ENCODE results near the gene SHC2. TPM values are rescaled to one million over a fixed set of nuclear protein-coding genes. Genes with fewer than 3 reads are reported as not detected.

Gene SHC2
- total RNA-seq, 2 experiments from 2014 or later: 0.36 to 0.42 TPM

DNA sequence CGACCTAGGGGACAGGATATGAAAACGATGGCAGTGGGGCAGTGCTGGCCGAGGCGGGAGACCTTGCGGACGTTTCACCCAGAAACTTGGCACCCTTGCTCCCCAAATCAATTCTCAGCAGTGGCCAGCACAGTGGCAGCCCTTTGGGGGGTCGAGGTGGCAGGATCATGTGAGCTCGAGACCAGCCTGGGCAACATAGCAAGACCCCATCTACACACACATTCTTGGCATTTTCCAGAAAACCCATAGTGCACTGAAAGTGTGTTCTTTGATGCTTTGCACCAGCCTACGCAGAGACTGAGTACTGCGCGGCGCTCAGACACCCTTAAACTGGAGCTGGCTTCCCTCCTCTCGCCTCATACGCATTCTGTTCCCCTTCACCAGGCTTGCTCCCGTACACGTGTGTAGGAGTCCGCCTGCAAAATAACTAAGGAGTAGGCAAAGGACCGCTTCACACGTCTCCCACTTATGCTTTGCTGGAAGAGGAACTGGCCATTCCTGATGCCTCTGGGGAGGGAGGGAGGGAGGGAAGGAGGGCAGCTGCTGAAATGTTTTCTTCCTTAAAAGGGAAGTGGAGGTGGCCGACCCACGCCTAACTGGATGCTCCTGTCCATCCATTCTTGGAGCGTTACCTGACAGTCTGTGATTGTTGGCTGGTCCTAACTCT lies 92.7 kb downstream of the SHC2 start:
- Histone ChIP-seq H3K4me3 (ENCODE audit: low read length) (no peak overlapping the region), H3K27ac (ENCODE audit: low read depth in 1 of 2, low read length in 2 of 2) (no peak overlapping the region), H3K9me3 (ENCODE audit: control insufficient read depth in 1 of 2, insufficient read depth in 1 of 2, low read length in 2 of 2) (peaks cover 0 to 6% of the 10 kb centered on the region in 2 experiments), H3K4me1 (ENCODE audit: insufficient read depth, low read length) (no peaks in the 10 kb centered on the region), H3K27me3 (ENCODE audit: control insufficient read depth in 1 of 2, insufficient read depth in 2 of 2, low read length in 2 of 2) (peaks cover 5 to 15% of the 10 kb centered on the region in 2 experiments), H3K36me3 (ENCODE audit: insufficient read depth, low read length) (no peaks in the 10 kb centered on the region)
- Mint-ChIP-seq H3K4me3 (no peak overlapping the region), H3K4me1 (ENCODE audit: low read depth) (no peaks in the 10 kb centered on the region), H3K9me3 (no peaks in the 10 kb centered on the region), H3K36me3 (ENCODE audit: low read depth) (no peaks in the 10 kb centered on the region), H3K27me3 (peaks cover 57% of the 10 kb centered on the region), H3K27ac (no peak overlapping the region)
- CTCF ChIA-PET: no interaction called here
- POLR2A ChIA-PET: no interaction called here
- TF ChIP-seq, protein P1, sequence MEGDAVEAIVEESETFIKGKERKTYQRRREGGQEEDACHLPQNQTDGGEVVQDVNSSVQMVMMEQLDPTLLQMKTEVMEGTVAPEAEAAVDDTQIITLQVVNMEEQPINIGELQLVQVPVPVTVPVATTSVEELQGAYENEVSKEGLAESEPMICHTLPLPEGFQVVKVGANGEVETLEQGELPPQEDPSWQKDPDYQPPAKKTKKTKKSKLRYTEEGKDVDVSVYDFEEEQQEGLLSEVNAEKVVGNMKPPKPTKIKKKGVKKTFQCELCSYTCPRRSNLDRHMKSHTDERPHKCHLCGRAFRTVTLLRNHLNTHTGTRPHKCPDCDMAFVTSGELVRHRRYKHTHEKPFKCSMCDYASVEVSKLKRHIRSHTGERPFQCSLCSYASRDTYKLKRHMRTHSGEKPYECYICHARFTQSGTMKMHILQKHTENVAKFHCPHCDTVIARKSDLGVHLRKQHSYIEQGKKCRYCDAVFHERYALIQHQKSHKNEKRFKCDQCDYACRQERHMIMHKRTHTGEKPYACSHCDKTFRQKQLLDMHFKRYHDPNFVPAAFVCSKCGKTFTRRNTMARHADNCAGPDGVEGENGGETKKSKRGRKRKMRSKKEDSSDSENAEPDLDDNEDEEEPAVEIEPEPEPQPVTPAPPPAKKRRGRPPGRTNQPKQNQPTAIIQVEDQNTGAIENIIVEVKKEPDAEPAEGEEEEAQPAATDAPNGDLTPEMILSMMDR (IDR thresholded peaks at IDR 0.05): no peak
- DNase-seq: no peak
- intact Hi-C loops (cut with DNase I, micrococcal nuclease): no loop called here
- ATAC-seq (ENCODE audit: poor library complexity): no peak

DNA sequence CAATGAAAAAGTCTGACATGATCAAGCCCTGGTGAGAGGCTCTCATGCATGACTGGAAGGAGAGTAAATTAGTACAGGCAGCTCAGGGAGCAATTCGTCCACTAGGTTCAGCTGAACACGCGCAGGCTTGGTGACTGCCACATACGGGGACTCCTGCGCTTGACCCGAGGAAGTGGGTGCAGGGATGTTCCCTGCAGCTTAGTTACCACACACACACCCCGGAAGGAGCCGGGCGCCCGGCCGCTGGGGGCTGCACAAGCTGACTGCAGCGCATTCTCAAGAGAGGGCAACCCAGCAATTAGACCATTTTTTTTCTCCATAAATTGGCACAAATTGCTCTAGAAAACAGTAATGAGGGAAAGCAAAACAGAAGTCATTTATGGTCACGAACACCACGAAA lies 93.3 kb downstream of the SHC2 start:
- Histone ChIP-seq H3K4me1 (ENCODE audit: insufficient read depth, low read length) (no peaks in the 10 kb centered on the region), H3K27ac (ENCODE audit: low read depth in 1 of 2, low read length in 2 of 2) (no peak overlapping the region), H3K36me3 (ENCODE audit: insufficient read depth, low read length) (no peaks in the 10 kb centered on the region), H3K27me3 (ENCODE audit: control insufficient read depth in 1 of 2, insufficient read depth in 2 of 2, low read length in 2 of 2) (peaks cover 5 to 11% of the 10 kb centered on the region in 2 experiments), H3K4me3 (ENCODE audit: low read length) (no peak overlapping the region), H3K9me3 (ENCODE audit: control insufficient read depth in 1 of 2, insufficient read depth in 1 of 2, low read length in 2 of 2) (peaks cover 0 to 6% of the 10 kb centered on the region in 2 experiments)
- Mint-ChIP-seq H3K27me3 (peaks cover 56% of the 10 kb centered on the region), H3K27ac (no peak overlapping the region), H3K4me1 (ENCODE audit: low read depth) (no peaks in the 10 kb centered on the region), H3K9me3 (no peaks in the 10 kb centered on the region), H3K36me3 (ENCODE audit: low read depth) (no peaks in the 10 kb centered on the region), H3K4me3 (no peak overlapping the region)
- CTCF ChIA-PET: no interaction called here
- intact Hi-C loops (cut with DNase I, micrococcal nuclease): no loop called here
- no peak for ATAC-seq (ENCODE audit: poor library complexity)
- POLR2A ChIA-PET: no interaction called here
- no peak for DNase-seq
- TF ChIP-seq, protein P1 (IDR thresholded peaks at IDR 0.05): no peak

DNA sequence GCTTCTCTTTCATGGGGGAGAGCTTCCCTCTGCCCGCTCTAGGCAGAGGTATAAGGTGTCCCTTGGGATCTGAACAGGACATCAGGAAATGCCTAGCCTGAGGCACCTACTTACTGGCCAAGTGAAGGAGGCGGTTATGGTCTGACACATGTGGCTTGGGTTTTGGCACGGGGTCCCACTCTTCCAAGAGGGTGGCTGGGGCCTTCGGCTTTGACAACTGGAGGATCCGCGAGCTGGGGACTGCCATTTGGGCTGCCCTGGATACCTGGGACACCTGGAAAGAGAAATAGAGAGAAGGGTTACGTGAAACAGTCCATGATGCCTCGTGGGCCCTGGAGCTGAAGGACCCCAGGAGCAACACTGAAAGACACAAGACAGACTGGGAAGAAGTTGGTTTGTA lies 93.9 kb downstream of the SHC2 start:
- H3K4me3 ChIP-seq (ENCODE audit: low read length): no peak overlapping the region
- ATAC-seq (ENCODE audit: poor library complexity) (no peak), DNase-seq (no peak)
- Mint-ChIP-seq H3K27ac (no peak overlapping the region), H3K9me3 (no peaks in the 10 kb centered on the region), H3K27me3 (peaks cover 51% of the 10 kb centered on the region), H3K4me1 (ENCODE audit: low read depth) (no peaks in the 10 kb centered on the region), H3K36me3 (ENCODE audit: low read depth) (no peaks in the 10 kb centered on the region), H3K4me3 (no peak overlapping the region)
- POLR2A ChIA-PET: no interaction called here
- H3K27ac ChIP-seq (ENCODE audit: low read depth in 1 of 2, low read length in 2 of 2): no peak overlapping the region
- intact Hi-C loops (cut with DNase I, micrococcal nuclease): no loop called here
- CTCF ChIA-PET: no interaction called here
- H3K4me1 ChIP-seq (ENCODE audit: insufficient read depth, low read length): no peaks in the 10 kb centered on the region
- no peaks in the 10 kb centered on the region for H3K36me3 ChIP-seq (ENCODE audit: insufficient read depth, low read length)
- peaks cover 0 to 6% of the 10 kb centered on the region in 2 experiments for H3K9me3 ChIP-seq (ENCODE audit: control insufficient read depth in 1 of 2, insufficient read depth in 1 of 2, low read length in 2 of 2)
- peaks cover 5 to 11% of the 10 kb centered on the region in 2 experiments for H3K27me3 ChIP-seq (ENCODE audit: control insufficient read depth in 1 of 2, insufficient read depth in 2 of 2, low read length in 2 of 2)
- TF ChIP-seq, protein P1 (IDR thresholded peaks at IDR 0.05): no peak

Other genes starting within 250 kb of the SHC2 start
- under 1 TPM in 1 of 2 experiments, not detected in 1; 0.64 TPM for gene PLPP2, start 169.6 kb downstream of the SHC2 start, total RNA-seq
- gene MIER2, start 116.2 kb downstream of the SHC2 start, total RNA-seq: 10 to 100 TPM in 1 of 2 experiments, 1 to 10 TPM in 1; 9.5 to 11.5 TPM
- gene C2CD4C, start 51.9 kb downstream of the SHC2 start, total RNA-seq: not detected
- under 1 TPM; 0.20 to 0.91 TPM for gene MADCAM1, start 35.5 kb upstream of the SHC2 start, total RNA-seq
- 10 to 100 TPM; 17.2 to 18.2 TPM for gene TPGS1, start 46.5 kb upstream of the SHC2 start, total RNA-seq
- gene CDC34, start 70.7 kb upstream of the SHC2 start, total RNA-seq: 10 to 100 TPM; 38.5 to 43.4 TPM
- gene GZMM, start 83.0 kb upstream of the SHC2 start, total RNA-seq: 10 to 100 TPM; 41.6 to 46.3 TPM
- 10 to 100 TPM; 68.7 to 71.6 TPM for gene BSG, start 111.6 kb upstream of the SHC2 start, total RNA-seq
- 1 to 10 TPM; 2.1 TPM for gene HCN2, start 128.8 kb upstream of the SHC2 start, total RNA-seq
- gene POLRMT, start 172.5 kb upstream of the SHC2 start, total RNA-seq: 10 to 100 TPM; 54.4 to 56.2 TPM
- under 1 TPM; 0.42 to 0.49 TPM for gene FGF22, start 178.8 kb upstream of the SHC2 start, total RNA-seq
- gene RNF126, start 202.2 kb upstream of the SHC2 start, total RNA-seq: 100 to 1,000 TPM; 112 to 119 TPM
- 1 to 10 TPM; 2.2 to 3.4 TPM for gene FSTL3, start 215.4 kb upstream of the SHC2 start, total RNA-seq
- gene PRSS57, start 234.4 kb upstream of the SHC2 start, total RNA-seq: not detected
- not detected for gene PALM, start 247.9 kb upstream of the SHC2 start, total RNA-seq

Measured in CD4-positive, alpha-beta T cell (primary cell).